Right lobe of liver (tissue), 4 donors: ENCODE data around the gene APCDD1L.

ENCODE experiments used
- CTCF ChIP-seq, 4 donors: fragments of 200-600 bp in 3 of 4; fragments of 450-650 bp in 1 of 4; IDR thresholded peaks; one replicate each; pipeline versions ENCODE4 v1.5.1 to v1.8.0; 2016 to 2022; ENCODE audit warnings: antibody characterized with exemption in 4 of 4, mild to moderate bottlenecking in 2 of 4
- POLR2A ChIP-seq: fragments of 450-650 bp; IDR thresholded peaks from one replicate; pipeline ENCODE4 v1.6.1; 2017; ENCODE audit warnings: antibody characterized with exemption, mild to moderate bottlenecking
- donor health status: DM: no; HTN: no; CAD: no.
- donor health status: DM: no; HTN: no; CAD: no.
- donor health status: DM: no; HTN: yes; CAD: no.

GRCh38 chr20:58496429-58496769 is 18.8 kb downstream of the APCDD1L start:
- TF ChIP-seq CTCF (IDR thresholded peaks at IDR 0.05) (no peak), POLR2A (no peak)
